Activated T-helper 1 cell treated with anti-CD3 and anti-CD28 coated beads, Interleukin-2, amount 50 U/mL, for 16 hours (primary cell): Measurements from ENCODE around the gene DLGAP1.
"Not testable (repeated sequence)": the region's sequence is repeated elsewhere in the genome, so short reads cannot be mapped to it uniquely, and the experiment has no call there.

ENCODE experiments used
- DNase-seq, 2 donors: peaks; one replicate each; pipeline ENCODE4 v3.0.0-alpha.2; 2020; ENCODE audit warnings: low read depth in 1 of 2, low spot score in 1 of 2

DLGAP1 gene

GRCh38 chr18:3493501-3494244 is 961.4 kb downstream of the DLGAP1 start:
- DNase-seq, result no peak

GRCh38 chr18:3492721-3493120 is 962.4 kb downstream of the DLGAP1 start:
- no peak for DNase-seq

GRCh38 chr18:3491981-3492555 is 963.0 kb downstream of the DLGAP1 start:
- DNase-seq, result no peak

GRCh38 chr18:3489462-3489861 is 965.6 kb downstream of the DLGAP1 start:
- no peak for DNase-seq

GRCh38 chr18:3486512-3486911 is 968.6 kb downstream of the DLGAP1 start:
- no peak for DNase-seq

GRCh38 chr18:3485153-3486149 is 969.7 kb downstream of the DLGAP1 start:
- no peak for DNase-seq

GRCh38 chr18:3482258-3482657 is 972.8 kb downstream of the DLGAP1 start:
- DNase-seq, result no peak

GRCh38 chr18:3481696-3482210 is 973.4 kb downstream of the DLGAP1 start:
- no peak for DNase-seq

GRCh38 chr18:3480827-3481573 is 974.1 kb downstream of the DLGAP1 start:
- no peak for DNase-seq

GRCh38 chr18:3479978-3480509 is 975.1 kb downstream of the DLGAP1 start:
- DNase-seq, result no peak

GRCh38 chr18:3478262-3478978 is 976.7 kb downstream of the DLGAP1 start:
- DNase-seq, result no peak

GRCh38 chr18:3472681-3473544 is 982.2 kb downstream of the DLGAP1 start:
- DNase-seq, result no peak

- DNase-seq, result not testable (repeated sequence)
Observed at GRCh38 chr18:3472121-3472520, 983.0 kb downstream of the DLGAP1 start.

- no peak for DNase-seq
Observed at GRCh38 chr18:3471141-3471648, 983.9 kb downstream of the DLGAP1 start.

- DNase-seq, result no peak
Observed at GRCh38 chr18:3468833-3469232, 986.3 kb downstream of the DLGAP1 start.

GRCh38 chr18:3468066-3468705 is 986.9 kb downstream of the DLGAP1 start:
- DNase-seq, result no peak

GRCh38 chr18:3466872-3467271 is 988.2 kb downstream of the DLGAP1 start:
- no peak for DNase-seq

GRCh38 chr18:3466045-3466444 is 989.1 kb downstream of the DLGAP1 start:
- DNase-seq, result no peak
